NCI-H82 (cell line): ENCODE data around the gene ZNF606.

Experiments
- DNase-seq: peaks from one replicate; lab custom pipeline; 2025; lab: John Stamatoyannopoulos, UW

The ZNF606 gene

GRCh38 chr19:58002384-58003173 lies at the start of gene ZNF606:
TSS of gene ZNF606 (minus strand) at chr19:58002820. CDS start at chr19:58001319, 1,501 bp downstream.
- peak; percentile 90 for DNase-seq

GRCh38 chr19:58052256-58052655 lies 49.6 kb upstream of the ZNF606 start:
- no peak for DNase-seq

- DNase-seq, result no peak
Observed at GRCh38 chr19:58047672-58048071, 45.1 kb upstream of the ZNF606 start.

- no peak for DNase-seq
Observed at GRCh38 chr19:58046856-58047255, 44.2 kb upstream of the ZNF606 start.

- no peak for DNase-seq
Observed at GRCh38 chr19:58045411-58046050, 42.9 kb upstream of the ZNF606 start.

- DNase-seq, result no peak
Observed at GRCh38 chr19:58044886-58045285, 42.3 kb upstream of the ZNF606 start.

- no peak for DNase-seq
Observed at GRCh38 chr19:58044391-58044790, 41.8 kb upstream of the ZNF606 start.

GRCh38 chr19:58042495-58043340 lies 40.1 kb upstream of the ZNF606 start:
- no peak for DNase-seq

- no peak for DNase-seq
Observed at GRCh38 chr19:58040751-58041525, 38.3 kb upstream of the ZNF606 start.

GRCh38 chr19:58038688-58039204 lies 36.1 kb upstream of the ZNF606 start:
- DNase-seq, result no peak

GRCh38 chr19:58037927-58038687 lies 35.5 kb upstream of the ZNF606 start:
- DNase-seq, result peak; percentile 25

GRCh38 chr19:58035863-58036262 lies 33.2 kb upstream of the ZNF606 start:
- DNase-seq, result no peak

GRCh38 chr19:58034477-58034793 lies 31.8 kb upstream of the ZNF606 start:
- DNase-seq, result peak; percentile 44

GRCh38 chr19:58033741-58034476 lies 31.3 kb upstream of the ZNF606 start, which contains the start of gene ZSCAN1:
TSS of gene ZSCAN1 (plus strand) at chr19:58034025. CDS start at chr19:58037837, 3,812 bp downstream.
- DNase-seq, result peak; percentile 96

GRCh38 chr19:58024661-58025060 lies 22.0 kb upstream of the ZNF606 start:
- DNase-seq, result no peak

- DNase-seq, result no peak
Observed at GRCh38 chr19:58022283-58022660, 19.7 kb upstream of the ZNF606 start.

GRCh38 chr19:58021541-58022282 lies 19.1 kb upstream of the ZNF606 start:
- peak; percentile 85 for DNase-seq

GRCh38 chr19:58020129-58020528 lies 17.5 kb upstream of the ZNF606 start:
- no peak for DNase-seq

GRCh38 chr19:58014141-58014540 lies 11.5 kb upstream of the ZNF606 start:
- DNase-seq, result no peak
